Measurements from ENCODE around the gene TDP1. TPM values are rescaled to one million over a fixed set of nuclear protein-coding genes. Genes with fewer than 3 reads are reported as not detected.

The TDP1 gene
- total RNA-seq, 4 donors from 2014 or later, result 2.0 to 5.0 (median 3.8) TPM

- Histone ChIP-seq H3K27me3 (no peaks in the 10 kb centered on the region), H3K36me3 (peaks cover 0 to 7% of the 10 kb centered on the region in 2 donors), H3K27ac (no peak overlapping the region), H3K4me3 (no peak overlapping the region), H3K4me1 (no peaks in the 10 kb centered on the region), H3K9me3 (no peaks in the 10 kb centered on the region)
- intact Hi-C loops (cut with DNase I; ENCODE audit: low total_unique reads) (no loop called here), in situ Hi-C loops (cut with MboI; ENCODE audit: low sequenced_read_pairs in 4 of 4) (no loop called here)
- TF ChIP-seq POLR2A (IDR thresholded peaks at IDR 0.05), result no peak
- TF ChIP-seq, protein P1, sequence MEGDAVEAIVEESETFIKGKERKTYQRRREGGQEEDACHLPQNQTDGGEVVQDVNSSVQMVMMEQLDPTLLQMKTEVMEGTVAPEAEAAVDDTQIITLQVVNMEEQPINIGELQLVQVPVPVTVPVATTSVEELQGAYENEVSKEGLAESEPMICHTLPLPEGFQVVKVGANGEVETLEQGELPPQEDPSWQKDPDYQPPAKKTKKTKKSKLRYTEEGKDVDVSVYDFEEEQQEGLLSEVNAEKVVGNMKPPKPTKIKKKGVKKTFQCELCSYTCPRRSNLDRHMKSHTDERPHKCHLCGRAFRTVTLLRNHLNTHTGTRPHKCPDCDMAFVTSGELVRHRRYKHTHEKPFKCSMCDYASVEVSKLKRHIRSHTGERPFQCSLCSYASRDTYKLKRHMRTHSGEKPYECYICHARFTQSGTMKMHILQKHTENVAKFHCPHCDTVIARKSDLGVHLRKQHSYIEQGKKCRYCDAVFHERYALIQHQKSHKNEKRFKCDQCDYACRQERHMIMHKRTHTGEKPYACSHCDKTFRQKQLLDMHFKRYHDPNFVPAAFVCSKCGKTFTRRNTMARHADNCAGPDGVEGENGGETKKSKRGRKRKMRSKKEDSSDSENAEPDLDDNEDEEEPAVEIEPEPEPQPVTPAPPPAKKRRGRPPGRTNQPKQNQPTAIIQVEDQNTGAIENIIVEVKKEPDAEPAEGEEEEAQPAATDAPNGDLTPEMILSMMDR (IDR thresholded peaks at IDR 0.05 in 4 of 5, conservative IDR thresholded peaks at IDR 0.05 in 1 of 5), result no peak
- DNase-seq, result no peak
- ATAC-seq, result no peak
Observed at GRCh38 chr14:90027842-90028241, 72.1 kb downstream of the TDP1 start.

DNA sequence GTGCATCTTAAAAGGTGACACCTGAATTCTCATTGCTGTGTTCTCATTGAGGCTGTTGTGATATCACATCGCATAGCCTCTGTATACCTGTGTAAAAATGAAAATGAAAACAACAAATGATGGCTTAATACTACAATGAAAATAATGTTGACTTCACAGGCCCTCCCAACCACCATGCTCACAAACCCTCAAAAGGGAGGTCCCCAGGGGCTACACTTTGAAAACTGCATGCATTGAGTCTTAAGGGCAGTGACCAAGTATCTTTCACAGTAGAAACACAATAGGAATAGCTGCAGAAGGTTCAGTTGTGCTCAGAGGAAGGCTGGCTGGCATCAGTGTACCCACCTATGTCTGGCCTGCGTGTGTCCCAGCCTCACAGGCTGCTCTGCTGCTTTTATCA lies 78.4 kb downstream of the TDP1 start:
- Histone ChIP-seq H3K36me3 (peaks cover 0 to 24% of the 10 kb centered on the region in 2 donors), H3K27ac (no peak overlapping the region), H3K4me3 (no peak overlapping the region), H3K4me1 (no peaks in the 10 kb centered on the region), H3K9me3 (no peaks in the 10 kb centered on the region), H3K27me3 (no peaks in the 10 kb centered on the region)
- no peak for ATAC-seq
- in situ Hi-C loops (cut with MboI; ENCODE audit: low sequenced_read_pairs in 4 of 4) (no loop called here), intact Hi-C loops (cut with DNase I; ENCODE audit: low total_unique reads) (no loop called here)
- DNase-seq, result no peak
- TF ChIP-seq, protein P1 (IDR thresholded peaks at IDR 0.05 in 4 of 5, conservative IDR thresholded peaks at IDR 0.05 in 1 of 5), result no peak
- TF ChIP-seq POLR2A (IDR thresholded peaks at IDR 0.05), result no peak

DNA sequence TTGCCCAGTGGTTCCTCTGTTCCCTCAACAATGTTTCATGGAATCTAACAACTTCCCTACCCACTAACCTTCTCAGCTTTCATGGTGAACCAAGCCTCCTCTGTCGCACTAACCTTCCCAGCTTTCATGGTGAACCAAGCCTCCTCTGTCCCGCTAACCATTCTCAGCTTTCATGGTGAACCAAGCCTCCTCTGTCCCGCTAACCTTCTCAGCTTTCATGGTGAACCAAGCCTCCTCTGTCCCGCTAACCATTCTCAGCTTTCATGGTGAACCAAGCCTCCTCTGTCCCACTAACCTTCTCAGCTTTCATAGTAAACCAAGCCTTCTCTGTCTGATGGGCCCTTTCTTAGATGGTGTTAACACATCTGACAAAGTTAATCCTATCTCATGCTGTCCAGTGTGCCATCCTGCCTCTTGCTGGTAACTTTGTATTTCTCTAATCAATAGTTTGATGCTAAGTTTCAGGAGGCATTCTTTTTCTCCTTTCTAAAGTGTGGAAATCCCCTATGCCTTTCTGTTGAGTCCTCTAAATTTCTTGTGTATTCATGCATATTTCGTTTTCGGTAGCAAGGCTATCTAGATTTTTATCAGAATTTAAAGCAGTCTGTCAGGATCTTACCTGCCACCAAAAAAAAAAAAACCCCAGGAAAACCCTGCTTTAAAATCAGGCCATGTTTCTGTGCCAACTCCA lies 79.3 kb downstream of the TDP1 start:
- TF ChIP-seq, protein P1 (IDR thresholded peaks at IDR 0.05 in 4 of 5, conservative IDR thresholded peaks at IDR 0.05 in 1 of 5), result no peak
- TF ChIP-seq POLR2A (IDR thresholded peaks at IDR 0.05), result no peak
- intact Hi-C loops (cut with DNase I; ENCODE audit: low total_unique reads) (no loop called here), in situ Hi-C loops (cut with MboI; ENCODE audit: low sequenced_read_pairs in 4 of 4) (no loop called here)

GRCh38 chr14:90039253-90040010 lies 83.7 kb downstream of the TDP1 start:
- Histone ChIP-seq H3K4me3 (no peak overlapping the region), H3K27ac (no peak overlapping the region), H3K9me3 (no peaks in the 10 kb centered on the region), H3K27me3 (no peaks in the 10 kb centered on the region), H3K4me1 (no peaks in the 10 kb centered on the region), H3K36me3 (peaks cover 0 to 7% of the 10 kb centered on the region in 2 donors)
- intact Hi-C loops (cut with DNase I; ENCODE audit: low total_unique reads) (no loop called here), in situ Hi-C loops (cut with MboI; ENCODE audit: low sequenced_read_pairs in 4 of 4) (no loop called here)
- ATAC-seq, result no peak
- TF ChIP-seq POLR2A (IDR thresholded peaks at IDR 0.05), result no peak
- TF ChIP-seq, protein P1 (IDR thresholded peaks at IDR 0.05 in 4 of 5, conservative IDR thresholded peaks at IDR 0.05 in 1 of 5), result no peak
- DNase-seq, result no peak

More for the DNA sequence above, 79.3 kb downstream of the TDP1 start:
- DNase-seq (no peak), ATAC-seq (no peak)
- Histone ChIP-seq H3K4me3 (no peak overlapping the region), H3K36me3 (peaks cover 0 to 24% of the 10 kb centered on the region in 2 donors), H3K27me3 (no peaks in the 10 kb centered on the region), H3K27ac (no peak overlapping the region), H3K9me3 (no peaks in the 10 kb centered on the region), H3K4me1 (no peaks in the 10 kb centered on the region)
